Neural progenitor cell (in vitro differentiated cells): ENCODE results near the gene XKR8. TPM values are rescaled to one million over a fixed set of nuclear protein-coding genes. Genes with fewer than 3 reads are reported as not detected.

Experiments
- DNase-seq: peaks from one replicate; pipeline ENCODE4 v3.0.0-alpha.2; 2016; ENCODE audit warnings: low spot score
- H2AFZ ChIP-seq: fragments of 200-600 bp; sonication (generic); replicated peaks from 2 replicates; pipeline ENCODE4 v1.6.1; 2016; ENCODE audit warnings: antibody characterized with exemption
- H3F3A ChIP-seq: fragments of 200-600 bp; sonication (generic); 2 replicates; pipeline ENCODE4 v1.6.1; 2016; ENCODE audit warnings: antibody characterized with exemption, low read depth
- H3K27ac ChIP-seq: fragments of 200-600 bp; sonication (generic); 2 replicates; pipeline ENCODE4 v1.5.1; 2016; ENCODE audit warnings: mild to moderate bottlenecking
- H3K27me3 ChIP-seq: fragments of 200-600 bp; sonication (generic); 2 replicates; pipeline ENCODE4 v1.6.1; 2016; ENCODE audit warnings: mild to moderate bottlenecking, moderate library complexity
- H3K36me3 ChIP-seq: fragments of 200-600 bp; sonication (generic); 2 replicates; pipeline ENCODE4 v1.5.1; 2016
- H3K4me1 ChIP-seq: fragments of 200-600 bp; sonication (generic); 2 replicates; pipeline ENCODE4 v1.6.1; 2016; ENCODE audit warnings: mixed run types
- H3K4me2 ChIP-seq: fragments of 200-600 bp; sonication (generic); 2 replicates; pipeline ENCODE4 v1.6.1; 2016
- H3K4me3 ChIP-seq: fragments of 200-600 bp; sonication (generic); 2 replicates; pipeline ENCODE4 v1.5.1; 2016
- H3K79me2 ChIP-seq: fragments of 200-600 bp; sonication (generic); 2 replicates; pipeline ENCODE4 v1.6.1; 2016; ENCODE audit warnings: low read depth
- H3K9ac ChIP-seq: fragments of 200-600 bp; sonication (generic); 2 replicates; pipeline ENCODE4 v1.6.1; 2016
- H3K9me3 ChIP-seq: fragments of 200-600 bp; sonication (generic); 2 replicates; pipeline ENCODE4 v1.5.1; 2016; ENCODE audit warnings: low read depth
- H4K20me1 ChIP-seq: fragments of 200-600 bp; sonication (generic); 2 replicates; pipeline ENCODE4 v1.6.1; 2016; ENCODE audit warnings: low read depth
- H3K27ac Mint-ChIP-seq: 3 replicates; pipeline ENCODE4 v1.8.0; 2021; ENCODE audit warnings: mixed read lengths
- H3K27me3 Mint-ChIP-seq: 2 replicates; pipeline ENCODE4 v1.8.0; 2022; ENCODE audit warnings: low read depth, mild to moderate bottlenecking, inconsistent platforms, moderate library complexity, mixed read lengths; ENCODE audit not compliant: insufficient read depth
- H3K36me3 Mint-ChIP-seq: 3 replicates; pipeline ENCODE4 v1.8.0; 2021; ENCODE audit warnings: mixed read lengths
- H3K4me1 Mint-ChIP-seq: 3 replicates; pipeline ENCODE4 v1.8.0; 2021; ENCODE audit warnings: mixed read lengths
- H3K4me3 Mint-ChIP-seq: 3 replicates; pipeline ENCODE4 v1.8.0; 2021; ENCODE audit warnings: mild to moderate bottlenecking, moderate library complexity, mixed read lengths
- H3K9me3 Mint-ChIP-seq: 3 replicates; pipeline ENCODE4 v1.8.0; 2020; ENCODE audit warnings: mixed read lengths
- CTCF ChIP-seq: fragments of 200-600 bp; sonication (generic); IDR thresholded peaks from 2 replicates; pipeline ENCODE4 v1.5.1; 2017; ENCODE audit warnings: antibody characterized with exemption, mild to moderate bottlenecking
- EZH2 ChIP-seq: fragments of 200-600 bp; sonication (generic); IDR thresholded peaks from 2 replicates; pipeline ENCODE4 v1.6.1; 2017; ENCODE audit warnings: antibody characterized with exemption, mild to moderate bottlenecking, moderate library complexity
- EZH2phosphoT487 ChIP-seq: fragments of 200-600 bp; sonication (generic); IDR thresholded peaks from 2 replicates; pipeline ENCODE4 v1.6.1; 2017; ENCODE audit warnings: antibody characterized with exemption
- total RNA-seq: library from RNA; depleted of rRNA; stranded (reverse); fragments of >200 nt; gene quantifications from 2 replicates; pipeline ENCODE4 v1.2.3, GENCODE V29; 2015; ENCODE audit warnings: low replicate concordance

XKR8 gene
- total RNA-seq, 1 donor from 2014 or later: 4.3 TPM

- TF ChIP-seq EZH2phosphoT487: no peak
- TF ChIP-seq CTCF: no peak
- no peak for TF ChIP-seq EZH2
- peaks cover 13% of the 10 kb centered on the region for H3K4me1 Mint-ChIP-seq
- peaks cover 19% of the 10 kb centered on the region for H3K27me3 Mint-ChIP-seq
- Histone ChIP-seq H3K79me2 (no peaks in the 10 kb centered on the region), H3K9ac (no peak overlapping the region), H3K36me3 (no peaks in the 10 kb centered on the region), H3K4me3 (no peak overlapping the region), H3K27me3 (peaks cover 14% of the 10 kb centered on the region), H3F3A (peaks cover 15% of the 10 kb centered on the region), H3K4me1 (peaks cover 12% of the 10 kb centered on the region), H2AFZ (no peak overlapping the region), H4K20me1 (no peaks in the 10 kb centered on the region), H3K9me3 (no peaks in the 10 kb centered on the region), H3K27ac (no peak overlapping the region), H3K4me2 (no peak overlapping the region)
- H3K9me3 Mint-ChIP-seq: no peaks in the 10 kb centered on the region
- no peak overlapping the region for H3K4me3 Mint-ChIP-seq
- no peaks in the 10 kb centered on the region for H3K36me3 Mint-ChIP-seq
- H3K27ac Mint-ChIP-seq: no peak overlapping the region
- DNase-seq: no peak
These were observed 28.0 kb upstream of the XKR8 start for GRCh38 chr1:27931759-27932158.

GRCh38 chr1:27934818-27935549 lies 24.8 kb upstream of the XKR8 start, which contains the start of gene SMPDL3B:
Gene SMPDL3B, plus strand, starts transcription at chr1:27935000. Its CDS starts 184 bp downstream, at chr1:27935184.
- peak within 1 kb of the TSS; percentile 98 for H2AFZ ChIP-seq
- H3K27me3 Mint-ChIP-seq: peaks cover 19% of the 10 kb centered on the region
- no peaks in the 10 kb centered on the region for H4K20me1 ChIP-seq
- peak within 1 kb of the TSS; percentile 39 for H3K4me3 Mint-ChIP-seq
- H3K27ac Mint-ChIP-seq: no peak within 1 kb of the TSS
- H3K27ac ChIP-seq: no peak within 1 kb of the TSS
- H3K27me3 ChIP-seq: peaks cover 14% of the 10 kb centered on the region
- H3K9me3 ChIP-seq: no peaks in the 10 kb centered on the region
- DNase-seq: peak; percentile 76
- H3K4me1 Mint-ChIP-seq: peaks cover 13% of the 10 kb centered on the region
- peak within 1 kb of the TSS; percentile 49 for H3K4me3 ChIP-seq
- H3K4me2 ChIP-seq: peak within 1 kb of the TSS; percentile 86
- no peaks in the 10 kb centered on the region for H3K36me3 ChIP-seq
- H3K79me2 ChIP-seq: no peaks in the 10 kb centered on the region
- H3K9ac ChIP-seq: no peak within 1 kb of the TSS
- H3F3A ChIP-seq: peaks cover 29% of the 10 kb centered on the region
- no peaks in the 10 kb centered on the region for H3K9me3 Mint-ChIP-seq
- H3K36me3 Mint-ChIP-seq: no peaks in the 10 kb centered on the region
- TF ChIP-seq CTCF (peak; percentile 27), EZH2 (no peak)
- peaks cover 23% of the 10 kb centered on the region for H3K4me1 ChIP-seq

GRCh38 chr1:27935721-27936120 lies 24.1 kb upstream of the XKR8 start:
- Mint-ChIP-seq H3K36me3 (no peaks in the 10 kb centered on the region), H3K27ac (no peak overlapping the region), H3K4me3 (no peak overlapping the region), H3K9me3 (no peaks in the 10 kb centered on the region), H3K27me3 (peaks cover 19% of the 10 kb centered on the region), H3K4me1 (peaks cover 13% of the 10 kb centered on the region)
- H3K4me2 ChIP-seq: peak overlapping the region; percentile 86
- no peak for DNase-seq
- H2AFZ ChIP-seq: peak overlapping the region; percentile 98
- peaks cover 29% of the 10 kb centered on the region for H3F3A ChIP-seq
- H3K9me3 ChIP-seq: no peaks in the 10 kb centered on the region
- H3K27ac ChIP-seq: no peak overlapping the region
- no peak overlapping the region for H3K9ac ChIP-seq
- H3K4me3 ChIP-seq: peak overlapping the region; percentile 49
- H4K20me1 ChIP-seq: no peaks in the 10 kb centered on the region
- H3K79me2 ChIP-seq: no peaks in the 10 kb centered on the region
- H3K27me3 ChIP-seq: peaks cover 14% of the 10 kb centered on the region
- TF ChIP-seq CTCF (no peak), EZH2 (no peak), EZH2phosphoT487 (no peak)
- peaks cover 23% of the 10 kb centered on the region for H3K4me1 ChIP-seq
- H3K36me3 ChIP-seq: no peaks in the 10 kb centered on the region
